ENCODE measurements around the gene PDPK1. TPM values are rescaled to one million over a fixed set of nuclear protein-coding genes. Genes with fewer than 3 reads are reported as not detected.
"Not testable (repeated sequence)": the region's sequence is repeated elsewhere in the genome, so short reads cannot be mapped to it uniquely, and the experiment has no call there.

The PDPK1 gene
- total and polyA plus RNA-seq, 9 donors, result 14.6 to 53.2 (median 35.6) TPM

DNA sequence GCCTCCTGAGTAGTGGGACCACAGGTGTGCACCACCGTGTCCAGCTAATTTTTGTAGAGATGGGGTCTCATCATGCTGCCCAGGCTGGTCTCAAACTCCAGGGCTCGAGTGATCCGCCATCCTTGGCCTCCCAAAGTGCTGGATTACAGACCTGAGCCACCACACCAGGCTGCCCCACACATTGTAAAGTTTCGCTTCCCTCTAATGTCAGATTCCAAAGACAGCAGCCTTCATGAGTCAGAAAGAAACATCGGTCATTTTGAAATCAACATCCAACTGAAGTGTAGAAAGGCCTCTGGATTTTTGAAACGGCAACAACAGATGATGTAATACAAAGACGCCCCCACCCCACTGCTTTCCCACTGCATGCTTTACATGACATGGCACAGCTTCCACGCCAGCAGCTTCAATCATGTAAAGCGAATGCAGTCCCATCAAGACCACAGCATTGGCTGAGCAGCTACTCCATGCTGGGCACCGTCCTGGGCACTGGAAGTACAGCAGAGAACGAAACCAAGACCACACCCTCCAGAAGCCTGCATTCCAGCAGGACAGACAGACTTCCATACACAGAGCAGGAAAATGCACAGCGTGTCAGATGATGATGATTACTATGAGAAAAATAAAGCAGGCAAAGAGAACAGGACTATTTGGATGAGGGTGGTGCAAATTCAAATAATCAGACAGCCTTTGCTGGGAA is 107.1 kb downstream of the PDPK1 start:
- H3K9me3 ChIP-seq; H3K4me3 ChIP-seq; H3K27ac ChIP-seq; H3K4me1 ChIP-seq (ENCODE audit: insufficient read depth); H3K27me3 ChIP-seq; DNase-seq; intact Hi-C loops (cut with DNase I); H3K36me3 ChIP-seq: not testable (repeated sequence)
- WGBS, 3 donors, result no CpG with 5 or more reads among the region's 12 CpGs

DNA sequence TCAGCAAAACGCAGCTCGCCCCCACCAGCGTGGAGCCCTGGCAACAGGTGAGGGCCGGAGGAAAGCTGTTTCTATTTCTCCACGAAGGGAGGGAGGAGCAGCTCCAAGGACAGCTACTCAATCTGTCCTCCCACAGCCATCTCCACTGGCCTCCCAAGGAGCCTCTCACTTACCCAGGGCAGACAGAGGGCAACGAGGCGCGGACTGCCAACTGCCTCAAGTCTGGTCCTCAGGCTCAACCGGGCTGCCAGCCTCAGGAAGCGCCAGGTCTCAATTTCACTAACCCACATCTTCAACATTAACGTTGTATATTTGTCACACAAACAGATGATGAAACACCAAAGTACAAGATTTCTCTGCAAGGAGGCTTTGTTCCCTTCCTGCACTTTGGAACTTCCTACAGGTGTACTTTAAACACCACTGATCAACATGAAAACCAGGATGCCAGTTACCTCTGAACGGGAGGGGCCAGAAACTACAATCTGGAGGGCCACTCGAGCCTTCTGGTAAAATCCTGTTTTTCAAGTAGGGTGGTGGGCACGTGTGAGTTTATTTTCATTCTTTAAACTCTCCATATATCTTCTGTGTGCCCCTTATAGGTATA is 113.5 kb downstream of the PDPK1 start:
- not testable (repeated sequence) for DNase-seq; H3K4me3 ChIP-seq; H3K27ac ChIP-seq; H3K36me3 ChIP-seq; H3K27me3 ChIP-seq; H3K4me1 ChIP-seq (ENCODE audit: insufficient read depth); H3K9me3 ChIP-seq
- WGBS, 3 donors, result 20% methylated on average over 1 of the region's 14 CpGs; no CpG with 5 or more reads in 2 of the 3 donors
- intact Hi-C loops (cut with DNase I), result loop anchor here in 1 of 4 donors (10.0 kb wide), 1 partner anchor 63 kb away; no protein-coding TSS in a partner anchor

MicroRNAs within 50 kb of the gene (microRNA counts, 767-probe panel; counts per million panel counts)
- 530 counts per million, percentile 78 among the panel's probes with 10 or more counts for microRNA hsa-miR-3178

Small RNAs within 50 kb of the gene (microRNA-seq; reads per million reads assigned to microRNA genes)
- 0 to 0.47 (median 0.18) reads per million in 3 donors for gene MIR3178

Small RNAs within 50 kb of the gene (small RNA-seq; reads per million reads assigned to genes)
- gene AC093525.1, result not detected
- gene MIR3178, result not detected

Other genes with a start within 250 kb of the PDPK1 start
- gene ABCA3, start 197.3 kb upstream of the PDPK1 start, total RNA-seq, result 10 to 100 TPM in 2 of 7 donors, 1 to 10 TPM in 5; 2.0 to 11.3 (median 6.9) TPM
- 1 to 10 TPM; 2.7 to 6.9 TPM for gene ABCA3, start 197.3 kb upstream of the PDPK1 start, polyA plus RNA-seq
- gene CCNF, start 108.6 kb upstream of the PDPK1 start, total RNA-seq, result 1 to 10 TPM; 1.4 to 2.5 (median 2.0) TPM
- gene CCNF, start 108.6 kb upstream of the PDPK1 start, polyA plus RNA-seq, result 1 to 10 TPM in 1 of 2 donors, under 1 TPM in 1; 0.87 to 1.1 TPM
- gene TEDC2, start 77.9 kb upstream of the PDPK1 start, total RNA-seq, result 1 to 10 TPM in 3 of 7 donors, under 1 TPM in 2, not detected in 2; 0.38 to 2.0 (median 1.4) TPM
- 1 to 10 TPM in 1 of 2 donors, not detected in 1; 1.2 TPM for gene TEDC2, start 77.9 kb upstream of the PDPK1 start, polyA plus RNA-seq
- under 1 TPM in 3 of 7 donors, not detected in 4; 0.12 to 0.34 (median 0.26) TPM for gene NTN3, start 66.7 kb upstream of the PDPK1 start, total RNA-seq
- under 1 TPM in 1 of 2 donors, not detected in 1; 0.13 TPM for gene NTN3, start 66.7 kb upstream of the PDPK1 start, polyA plus RNA-seq
- 1 to 10 TPM; 2.5 to 8.1 (median 6.7) TPM for gene TBC1D24, start 62.9 kb upstream of the PDPK1 start, total RNA-seq
- gene TBC1D24, start 62.9 kb upstream of the PDPK1 start, polyA plus RNA-seq, result 1 to 10 TPM; 1.9 to 2.3 TPM
- 100 to 1,000 TPM in 5 of 7 donors, 10 to 100 TPM in 2; 34.8 to 143 (median 119) TPM for gene ATP6V0C, start 24.1 kb upstream of the PDPK1 start, total RNA-seq
- 100 to 1,000 TPM in 1 of 2 donors, 10 to 100 TPM in 1; 82.6 to 119 TPM for gene ATP6V0C, start 24.1 kb upstream of the PDPK1 start, polyA plus RNA-seq
- 10 to 100 TPM; 14.5 to 28.7 (median 26.9) TPM for gene AMDHD2, start 17.6 kb upstream of the PDPK1 start, total RNA-seq
- gene AMDHD2, start 17.6 kb upstream of the PDPK1 start, polyA plus RNA-seq, result 10 to 100 TPM in 1 of 2 donors, under 1 TPM in 1; 0.47 to 25.6 TPM
- gene CEMP1, start 6.6 kb upstream of the PDPK1 start, total RNA-seq, result 1 to 10 TPM in 1 of 7 donors, under 1 TPM in 3, not detected in 3; 0.36 to 1.0 (median 0.41) TPM
- under 1 TPM in 1 of 2 donors, not detected in 1; 0.33 TPM for gene CEMP1, start 6.6 kb upstream of the PDPK1 start, polyA plus RNA-seq
- gene KCTD5, start 144.5 kb downstream of the PDPK1 start, total RNA-seq, result 10 to 100 TPM; 12.4 to 19.8 (median 14.3) TPM
- gene KCTD5, start 144.5 kb downstream of the PDPK1 start, polyA plus RNA-seq, result 10 to 100 TPM; 12.2 to 12.4 TPM
- 1 to 10 TPM in 3 of 7 donors, under 1 TPM in 4; 0.46 to 1.3 (median 0.92) TPM for gene PRSS27, start 182.2 kb downstream of the PDPK1 start, total RNA-seq
- 1 to 10 TPM in 1 of 2 donors, not detected in 1; 1.3 TPM for gene PRSS27, start 182.2 kb downstream of the PDPK1 start, polyA plus RNA-seq
- 100 to 1,000 TPM; 300 to 736 (median 470) TPM for gene SRRM2, start 214.6 kb downstream of the PDPK1 start, total RNA-seq
- gene SRRM2, start 214.6 kb downstream of the PDPK1 start, polyA plus RNA-seq, result 100 to 1,000 TPM; 524 to 602 TPM
- gene ELOB, start 239.3 kb downstream of the PDPK1 start, total RNA-seq, result 100 to 1,000 TPM; 136 to 498 (median 172) TPM
- 100 to 1,000 TPM in 1 of 2 donors, 1 to 10 TPM in 1; 8.9 to 385 TPM for gene ELOB, start 239.3 kb downstream of the PDPK1 start, polyA plus RNA-seq
- 10 to 100 TPM in 1 of 7 donors, 1 to 10 TPM in 1, under 1 TPM in 3, not detected in 2; 0.36 to 26.8 (median 0.82) TPM for gene PRSS33, start 249.5 kb downstream of the PDPK1 start, total RNA-seq
- not detected for gene PRSS33, start 249.5 kb downstream of the PDPK1 start, polyA plus RNA-seq

Measured in ovary (tissue), 9 donors.